H9 (cell line): ENCODE measurements around the gene TTF2. TPM values are rescaled to one million over a fixed set of nuclear protein-coding genes. Genes with fewer than 3 reads are reported as not detected.

ENCODE experiments used
- DNase-seq: peaks from one replicate; pipeline ENCODE4 v3.0.0-alpha.2; 2017
- H2AFZ ChIP-seq: one replicate; pipeline ENCODE4 v1.6.1; 2013; ENCODE audit warnings: mild to moderate bottlenecking, low read length, control low read depth, moderate library complexity
- H2AK5ac ChIP-seq: 2 replicates; pipeline ENCODE4 v1.6.1; 2013; ENCODE audit warnings: low read length, control low read depth, mixed read lengths; ENCODE audit not compliant: insufficient read length
- H2BK120ac ChIP-seq: one replicate; pipeline ENCODE4 v1.6.1; 2013; ENCODE audit warnings: low read depth, mild to moderate bottlenecking, low read length, control low read depth, inconsistent platforms; ENCODE audit not compliant: poor library complexity, severe bottlenecking
- H2BK12ac ChIP-seq: 2 replicates; pipeline ENCODE4 v1.6.1; 2013; ENCODE audit warnings: low read length, control low read depth, mixed read lengths, low read depth; ENCODE audit not compliant: insufficient read length
- H2BK15ac ChIP-seq: 2 replicates; pipeline ENCODE4 v1.6.1; 2013; ENCODE audit warnings: low read depth, low read length, control low read depth
- H2BK20ac ChIP-seq: one replicate; pipeline ENCODE4 v1.6.1; 2013; ENCODE audit warnings: low read depth, mild to moderate bottlenecking, low read length, control low read depth, inconsistent platforms; ENCODE audit not compliant: poor library complexity, severe bottlenecking
- H2BK5ac ChIP-seq: 2 replicates; pipeline ENCODE4 v1.6.1; 2013; ENCODE audit warnings: low read length, control low read depth, mixed read lengths; ENCODE audit not compliant: insufficient read length
- H3K14ac ChIP-seq: 2 replicates; pipeline ENCODE4 v1.6.1; 2013; ENCODE audit warnings: low read length, control low read depth; ENCODE audit not compliant: insufficient read depth
- H3K18ac ChIP-seq: 2 replicates; pipeline ENCODE4 v1.6.1; 2013; ENCODE audit warnings: low read depth, mild to moderate bottlenecking, mixed read lengths, low read length, control low read depth; ENCODE audit not compliant: insufficient read length
- H3K23ac ChIP-seq: 2 replicates; pipeline ENCODE4 v1.6.1; 2013; ENCODE audit warnings: low read length, control low read depth, mixed read lengths, low read depth; ENCODE audit not compliant: insufficient read length
- H3K23me2 ChIP-seq: 2 replicates; pipeline ENCODE4 v1.6.1; 2013; ENCODE audit warnings: low read depth, mild to moderate bottlenecking, mixed read lengths, low read length, control low read depth; ENCODE audit not compliant: insufficient read length, poor library complexity, severe bottlenecking
- H3K27ac ChIP-seq: 2 replicates; pipeline ENCODE4 v1.5.1; 2013; ENCODE audit warnings: low read length, control low read depth, mixed read lengths, low read depth; ENCODE audit not compliant: insufficient read length
- H3K27me3 ChIP-seq: 2 replicates; pipeline ENCODE4 v1.6.1; 2013; ENCODE audit warnings: low read length, control low read depth, inconsistent platforms; ENCODE audit not compliant: insufficient read depth
- H3K4ac ChIP-seq: 2 replicates; pipeline ENCODE4 v1.6.1; 2013; ENCODE audit warnings: low read depth, mild to moderate bottlenecking, control low read depth, inconsistent platforms, low read length, moderate library complexity
- H3K4me1 ChIP-seq: 2 replicates; pipeline ENCODE4 v1.6.1; 2013; ENCODE audit warnings: low read length, control low read depth, inconsistent platforms; ENCODE audit not compliant: insufficient read depth
- H3K4me2 ChIP-seq: 2 replicates; pipeline ENCODE4 v1.6.1; 2013; ENCODE audit warnings: low read length, control low read depth, mixed read lengths; ENCODE audit not compliant: insufficient read length, insufficient read depth
- H3K56ac ChIP-seq: 2 replicates; pipeline ENCODE4 v1.6.1; 2013; ENCODE audit warnings: low read depth, mild to moderate bottlenecking, mixed read lengths, low read length, control low read depth; ENCODE audit not compliant: insufficient read length
- H3K79me1 ChIP-seq: 2 replicates; pipeline ENCODE4 v1.6.1; 2013; ENCODE audit warnings: low read depth, mild to moderate bottlenecking, moderate library complexity, low read length, control low read depth, inconsistent platforms; ENCODE audit not compliant: insufficient read depth, poor library complexity, severe bottlenecking
- H3K79me2 ChIP-seq: 2 replicates; pipeline ENCODE4 v1.6.1; 2013; ENCODE audit warnings: low read length, control low read depth, inconsistent platforms; ENCODE audit not compliant: insufficient read depth
- H3K9ac ChIP-seq: 2 replicates; pipeline ENCODE4 v1.6.1; 2013; ENCODE audit warnings: low read length, control low read depth, mixed read lengths; ENCODE audit not compliant: insufficient read length; ENCODE audit errors: extremely low read depth
- H3K9me3 ChIP-seq: one replicate; pipeline ENCODE4 v1.6.1; 2013; ENCODE audit warnings: low read depth, low read length, inconsistent platforms; ENCODE audit not compliant: control insufficient read depth
- H3T11ph ChIP-seq: one replicate; pipeline ENCODE4 v1.6.1; 2013; ENCODE audit warnings: mild to moderate bottlenecking, low read length, control low read depth, inconsistent platforms
- H4K20me1 ChIP-seq: one replicate; pipeline ENCODE4 v1.6.1; 2013; ENCODE audit not compliant: control insufficient read depth, insufficient read length, insufficient read depth
- H4K5ac ChIP-seq: 2 replicates; pipeline ENCODE4 v1.6.1; 2013; ENCODE audit warnings: low read depth, mild to moderate bottlenecking, mixed read lengths, low read length, control low read depth; ENCODE audit not compliant: insufficient read length
- H4K8ac ChIP-seq: replicated peaks from 2 replicates; pipeline ENCODE4 v1.6.1; 2013; ENCODE audit warnings: low read length, control low read depth, mixed read lengths, low read depth; ENCODE audit not compliant: insufficient read length
- H4K91ac ChIP-seq: 2 replicates; pipeline ENCODE4 v1.6.1; 2013; ENCODE audit warnings: low read depth, mild to moderate bottlenecking, moderate library complexity, mixed read lengths, low read length, control low read depth; ENCODE audit not compliant: insufficient read length
- H3K27ac Mint-ChIP-seq, 3 experiments: 2 replicates in 2 of 3; 3 replicates in 1 of 3; pipeline ENCODE4 v1.8.0; 2020 to 2021; ENCODE audit warnings: mixed read lengths in 3 of 3, mild to moderate bottlenecking in 1 of 3, moderate library complexity in 1 of 3
- H3K27me3 Mint-ChIP-seq: 2 replicates; pipeline ENCODE4 v1.8.0; 2021; ENCODE audit warnings: low read depth, mild to moderate bottlenecking, moderate library complexity, mixed read lengths
- H3K36me3 Mint-ChIP-seq, 3 experiments: 2 replicates in 2 of 3; 3 replicates in 1 of 3; pipeline ENCODE4 v1.8.0; 2020 to 2021; ENCODE audit warnings: low read depth in 3 of 3, mixed read lengths in 3 of 3; ENCODE audit not compliant: insufficient read depth in 1 of 3
- H3K4me1 Mint-ChIP-seq, 2 experiments: 2 replicates each; pipeline ENCODE4 v1.8.0; 2020; ENCODE audit warnings: mixed read lengths in 2 of 2
- H3K4me3 Mint-ChIP-seq, 2 experiments: 2 replicates in 1 of 2; 3 replicates in 1 of 2; pipeline ENCODE4 v1.8.0; 2020 to 2021; ENCODE audit warnings: mild to moderate bottlenecking in 2 of 2, mixed read lengths in 2 of 2, moderate library complexity in 1 of 2
- H3K9me3 Mint-ChIP-seq, 2 experiments: 2 replicates in 1 of 2; 3 replicates in 1 of 2; pipeline ENCODE4 v1.8.0; 2020; ENCODE audit warnings: mild to moderate bottlenecking in 2 of 2, mixed read lengths in 2 of 2, moderate library complexity in 1 of 2
- WGBS: extraction: QIAGEN DNeasy Blood & Tissue Kit; methylation state at CpG from one replicate; pipeline ENCODE4 v1.1.7; 2013; ENCODE audit warnings: missing lambda C conversion rate, low lambda C conversion rate, mixed read lengths; ENCODE audit not compliant: insufficient read length; ENCODE audit errors: extremely low coverage; 5-methylcytosine and 5-hydroxymethylcytosine counted together
- total RNA-seq: library from RNA; stranded (reverse); gene quantifications from 2 replicates; pipeline ENCODE4 v1.2.1, GENCODE V29; 2021
- TF ChIP-seq, protein P1 (sequence below): fragments of 200-600 bp; sonication (generic); conservative IDR thresholded peaks from 3 replicates; pipeline ENCODE4 v1.8.0; 2021; ENCODE audit warnings: antibody characterized with exemption, mild to moderate bottlenecking

The TTF2 gene
- total RNA-seq, 1 experiment from 2014 or later, result 86.4 TPM

DNA sequence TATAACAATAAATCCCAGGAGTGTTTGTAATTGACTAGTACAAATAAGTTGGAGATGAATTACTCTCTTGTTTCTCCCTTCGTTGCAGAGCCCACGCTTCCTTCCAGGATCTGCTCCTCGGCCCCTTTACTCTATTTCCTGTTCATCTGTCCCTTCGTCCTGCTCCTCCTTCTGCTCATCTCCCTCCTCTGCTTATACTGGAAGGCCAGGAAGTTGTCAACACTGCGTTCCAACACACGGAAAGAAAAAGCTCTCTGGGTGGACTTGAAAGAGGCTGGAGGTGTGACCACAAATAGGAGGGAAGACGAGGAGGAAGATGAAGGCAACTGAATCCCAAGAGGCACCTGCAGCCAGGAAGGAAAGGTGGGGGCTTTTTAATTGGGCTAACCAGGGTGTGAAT, 26.4 kb upstream of the TTF2 start:
- no peak overlapping the region for H4K8ac ChIP-seq
- H3K9me3 ChIP-seq, result no peaks in the 10 kb centered on the region
- H3K4me2 ChIP-seq, result no peak overlapping the region
- Mint-ChIP-seq H3K27me3 (no peaks in the 10 kb centered on the region), H3K27ac (no peak overlapping the region), H3K36me3 (no peaks in the 10 kb centered on the region), H3K9me3 (peaks cover 0 to 2% of the 10 kb centered on the region in 2 experiments; a peak in 1 of 5 replicates), H3K4me1 (peaks cover 11 to 25% of the 10 kb centered on the region in 2 experiments), H3K4me3 (no peak overlapping the region)
- H2AFZ ChIP-seq, result no peak overlapping the region
- H3K4me1 ChIP-seq, result no peaks in the 10 kb centered on the region; the same call in 1 of the 2 replicates
- H3K56ac ChIP-seq, result no peak overlapping the region
- no peak overlapping the region for H3K9ac ChIP-seq
- H3K4ac ChIP-seq, result no peak overlapping the region
- H2BK20ac ChIP-seq, result no peak overlapping the region
- no peaks in the 10 kb centered on the region for H3K23me2 ChIP-seq
- no peak overlapping the region for H3K14ac ChIP-seq
- no peak overlapping the region for H2BK12ac ChIP-seq
- no CpG with 5 or more reads among the region's 7 CpGs for WGBS
- no peaks in the 10 kb centered on the region for H3K27me3 ChIP-seq
- H3K79me2 ChIP-seq, result no peaks in the 10 kb centered on the region
- H2BK120ac ChIP-seq, result no peak overlapping the region
- H3T11ph ChIP-seq, result no peak overlapping the region
- H4K5ac ChIP-seq, result no peak overlapping the region
- H2BK5ac ChIP-seq, result no peak overlapping the region
- no peak overlapping the region for H3K23ac ChIP-seq
- DNase-seq, result no peak
- no peaks in the 10 kb centered on the region for H3K79me1 ChIP-seq
- H3K27ac ChIP-seq, result no peak overlapping the region
- TF ChIP-seq, protein P1, sequence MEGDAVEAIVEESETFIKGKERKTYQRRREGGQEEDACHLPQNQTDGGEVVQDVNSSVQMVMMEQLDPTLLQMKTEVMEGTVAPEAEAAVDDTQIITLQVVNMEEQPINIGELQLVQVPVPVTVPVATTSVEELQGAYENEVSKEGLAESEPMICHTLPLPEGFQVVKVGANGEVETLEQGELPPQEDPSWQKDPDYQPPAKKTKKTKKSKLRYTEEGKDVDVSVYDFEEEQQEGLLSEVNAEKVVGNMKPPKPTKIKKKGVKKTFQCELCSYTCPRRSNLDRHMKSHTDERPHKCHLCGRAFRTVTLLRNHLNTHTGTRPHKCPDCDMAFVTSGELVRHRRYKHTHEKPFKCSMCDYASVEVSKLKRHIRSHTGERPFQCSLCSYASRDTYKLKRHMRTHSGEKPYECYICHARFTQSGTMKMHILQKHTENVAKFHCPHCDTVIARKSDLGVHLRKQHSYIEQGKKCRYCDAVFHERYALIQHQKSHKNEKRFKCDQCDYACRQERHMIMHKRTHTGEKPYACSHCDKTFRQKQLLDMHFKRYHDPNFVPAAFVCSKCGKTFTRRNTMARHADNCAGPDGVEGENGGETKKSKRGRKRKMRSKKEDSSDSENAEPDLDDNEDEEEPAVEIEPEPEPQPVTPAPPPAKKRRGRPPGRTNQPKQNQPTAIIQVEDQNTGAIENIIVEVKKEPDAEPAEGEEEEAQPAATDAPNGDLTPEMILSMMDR, result no peak
- H2AK5ac ChIP-seq, result no peak overlapping the region
- no peak overlapping the region for H2BK15ac ChIP-seq
- H3K18ac ChIP-seq, result no peak overlapping the region
- H4K91ac ChIP-seq, result no peak overlapping the region
- H4K20me1 ChIP-seq, result no peaks in the 10 kb centered on the region
